Stimulated activated naive CD8-positive, alpha-beta T cell treated with anti-CD3 and anti-CD28 coated beads, Interleukin-15, Interleukin-2, amounts not matched to agents 100 U/mL and 50 U/mL, for 24 hours (primary cell): ENCODE measurements around the gene C1orf21.

Experiments
- ATAC-seq: fragments of 150-1000 bp; cut with Tn5 transposase; one replicate; pipeline ENCODE4 v1.10.0; 2021
- DNase-seq: peaks from one replicate; pipeline ENCODE4 v3.0.0; 2021

Gene C1orf21

GRCh38 chr1:184455786-184456185 is 69.0 kb downstream of the C1orf21 start:
- DNase-seq (no peak), ATAC-seq (no peak)

DNA sequence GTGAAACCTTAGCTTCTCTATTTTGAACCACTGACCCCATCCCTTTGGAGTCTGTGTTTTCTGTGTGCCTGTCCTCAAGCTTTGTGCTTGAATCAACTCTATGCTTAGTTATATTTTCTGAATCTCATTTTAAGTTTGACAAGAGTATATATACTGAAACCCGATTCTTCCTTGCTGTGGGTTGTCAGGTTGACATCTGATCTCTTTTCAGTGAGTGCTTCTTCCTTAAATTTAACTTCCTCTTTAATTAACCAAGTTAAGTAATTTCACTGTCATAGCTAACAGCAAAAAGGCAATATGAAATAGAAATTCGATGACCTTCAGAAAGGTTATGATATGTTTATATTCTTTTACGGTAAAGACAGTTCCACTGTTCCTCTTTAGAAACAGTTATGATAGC is 69.4 kb downstream of the C1orf21 start:
- no peak for DNase-seq
- no peak for ATAC-seq

DNA sequence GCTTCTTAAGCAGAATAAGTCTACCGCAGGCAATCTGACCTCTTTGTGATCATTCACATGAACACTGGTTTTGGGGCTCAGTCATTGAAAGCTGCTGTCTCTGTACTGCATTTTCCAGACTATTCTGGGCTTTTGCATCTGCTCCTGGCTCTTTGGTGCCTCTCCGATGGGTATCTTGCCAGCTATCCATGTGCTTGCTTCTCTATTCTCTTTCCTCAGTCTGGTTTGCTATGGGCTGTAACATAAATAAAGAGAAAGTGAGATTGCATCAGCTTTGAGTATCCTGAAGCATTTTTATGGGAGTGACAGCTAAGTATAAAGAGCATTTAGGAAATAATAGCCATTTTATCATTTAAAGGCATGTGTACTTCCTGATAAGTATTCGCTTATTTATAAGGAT is 70.7 kb downstream of the C1orf21 start:
- no peak for DNase-seq
- ATAC-seq, result no peak

GRCh38 chr1:184461321-184461720 is 74.5 kb downstream of the C1orf21 start:
- ATAC-seq (no peak), DNase-seq (no peak)

GRCh38 chr1:184462155-184462554 is 75.3 kb downstream of the C1orf21 start:
- ATAC-seq (no peak), DNase-seq (no peak)

DNA sequence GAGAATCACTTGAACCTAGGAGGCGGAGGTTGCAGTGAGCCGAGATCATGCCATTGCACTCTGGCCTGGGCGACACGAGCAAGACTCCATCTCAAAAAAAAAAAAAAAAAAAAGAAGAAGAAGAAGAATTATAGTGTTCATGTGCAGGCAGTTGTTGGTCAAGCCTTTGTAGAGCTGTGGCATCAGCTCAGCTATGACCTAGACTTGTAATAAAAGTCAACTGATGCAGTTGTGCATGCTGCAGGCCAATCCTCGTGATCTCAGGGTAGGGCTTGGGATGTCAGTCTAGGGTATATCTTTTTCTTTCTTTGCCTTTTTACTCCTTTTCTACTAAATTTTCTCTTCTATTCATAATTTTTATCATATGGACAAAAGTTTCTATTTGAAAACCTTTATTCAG is 76.2 kb downstream of the C1orf21 start:
- ATAC-seq (no peak), DNase-seq (no peak)

DNA sequence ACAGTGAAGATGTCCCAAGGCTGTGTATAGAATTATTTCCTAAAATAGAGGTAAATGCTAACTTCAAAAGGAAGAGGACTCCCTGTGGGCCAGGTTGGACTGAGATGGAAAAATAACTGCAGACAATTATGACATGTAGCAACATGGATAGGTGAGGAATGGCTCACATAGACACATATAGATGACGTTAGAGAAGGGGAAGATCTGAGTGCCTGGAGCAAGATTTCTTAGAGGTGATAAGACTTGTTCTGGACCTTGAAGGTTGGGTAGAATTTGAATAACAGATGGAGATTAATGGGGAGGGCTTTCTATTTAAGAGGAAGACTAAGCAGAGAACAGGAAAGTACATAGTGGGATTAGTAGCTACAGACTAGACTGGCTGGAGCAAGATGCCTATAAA is 76.9 kb downstream of the C1orf21 start:
- DNase-seq, result no peak
- ATAC-seq, result no peak

- ATAC-seq (no peak), DNase-seq (no peak)
These were observed 77.9 kb downstream of the C1orf21 start for GRCh38 chr1:184464757-184465156.

- no peak for DNase-seq
- no peak for ATAC-seq
These were observed 78.8 kb downstream of the C1orf21 start for GRCh38 chr1:184465489-184466146.

- no peak for ATAC-seq
These were observed 80.5 kb downstream of the C1orf21 start for GRCh38 chr1:184467295-184467694.

DNA sequence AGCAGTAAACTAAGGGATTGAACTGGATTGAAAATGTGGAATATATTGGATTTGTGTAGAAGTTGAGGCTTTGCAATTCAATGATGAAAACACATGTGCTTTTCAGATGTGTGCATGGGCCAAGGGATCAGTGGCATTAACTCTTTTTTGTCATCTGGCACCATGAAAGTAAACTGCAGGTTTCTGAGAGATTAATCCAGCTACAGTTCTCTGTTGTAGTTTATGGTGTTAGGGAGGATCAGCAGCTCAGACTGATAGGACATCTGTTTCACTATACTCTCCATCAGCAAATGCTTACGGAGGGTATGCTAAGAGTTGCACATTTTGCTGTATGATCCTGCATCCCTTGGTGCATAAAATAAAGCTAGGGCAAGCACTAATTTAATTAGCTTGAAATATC is 82.6 kb downstream of the C1orf21 start:
- ATAC-seq (no peak), DNase-seq (no peak)

More at GRCh38 chr1:184467295-184467694, 80.5 kb downstream of the C1orf21 start:
- no peak for DNase-seq

- ATAC-seq, result no peak
- DNase-seq, result no peak
These were observed 84.9 kb downstream of the C1orf21 start for GRCh38 chr1:184471686-184472085.

DNA sequence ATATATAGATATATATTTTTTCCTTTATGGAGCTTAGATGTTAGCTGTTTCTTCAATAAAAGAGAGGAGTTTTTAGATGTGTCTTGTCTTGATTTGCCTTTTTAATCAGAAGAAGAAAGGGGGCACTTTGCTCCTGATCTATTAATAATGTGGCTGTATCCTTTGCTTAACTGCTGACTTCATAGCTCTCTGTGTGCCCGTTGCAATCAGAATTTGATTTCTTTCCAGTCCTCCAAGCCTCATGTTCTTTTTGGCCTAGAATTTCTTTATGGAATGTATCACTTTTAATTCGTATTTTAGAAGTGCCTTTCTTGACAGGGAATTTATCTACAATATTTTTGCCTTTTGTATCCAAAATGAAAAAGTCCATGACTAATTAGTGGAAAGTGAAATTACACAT is 85.3 kb downstream of the C1orf21 start:
- ATAC-seq (no peak), DNase-seq (no peak)

DNA sequence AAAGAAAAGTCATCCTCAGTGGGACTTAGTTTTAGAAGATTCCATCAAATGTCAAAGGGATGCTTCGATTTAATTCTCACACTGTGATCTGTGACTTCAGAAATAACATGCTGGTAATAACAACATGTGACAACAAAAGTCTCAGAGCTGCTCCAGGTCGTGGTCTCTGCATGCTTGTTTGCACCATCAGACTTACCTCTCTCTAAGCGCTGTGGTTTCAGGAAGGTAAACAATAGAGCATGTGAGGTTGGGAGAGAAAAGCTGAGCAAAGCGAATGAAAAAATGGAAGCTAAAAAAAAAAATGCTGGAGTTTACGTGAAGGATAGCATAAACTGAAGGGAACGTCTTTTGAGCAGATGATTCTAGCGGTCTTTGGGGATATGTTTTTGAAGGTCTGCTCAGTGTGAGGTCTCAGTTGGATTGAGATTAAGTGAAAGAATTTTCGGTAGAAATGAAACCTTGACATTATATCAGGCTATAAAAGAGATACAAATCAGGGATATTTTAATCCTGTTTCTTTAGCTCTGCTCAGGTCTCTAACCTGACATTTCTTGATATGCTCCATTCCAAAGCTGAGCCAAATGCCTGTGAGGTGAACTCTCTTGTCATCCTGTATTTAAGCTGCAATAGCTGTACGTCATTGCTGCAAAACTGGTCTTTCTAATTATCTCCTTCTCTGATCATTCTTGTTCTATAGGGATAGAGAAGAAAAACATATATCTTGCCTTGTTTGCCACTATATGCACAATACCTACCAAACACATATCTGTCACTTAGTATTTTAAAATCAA is 86.5 kb downstream of the C1orf21 start:
- DNase-seq (no peak), ATAC-seq (no peak)

- ATAC-seq, result no peak
- no peak for DNase-seq
These were observed 89.4 kb downstream of the C1orf21 start for GRCh38 chr1:184476187-184476586.

DNA sequence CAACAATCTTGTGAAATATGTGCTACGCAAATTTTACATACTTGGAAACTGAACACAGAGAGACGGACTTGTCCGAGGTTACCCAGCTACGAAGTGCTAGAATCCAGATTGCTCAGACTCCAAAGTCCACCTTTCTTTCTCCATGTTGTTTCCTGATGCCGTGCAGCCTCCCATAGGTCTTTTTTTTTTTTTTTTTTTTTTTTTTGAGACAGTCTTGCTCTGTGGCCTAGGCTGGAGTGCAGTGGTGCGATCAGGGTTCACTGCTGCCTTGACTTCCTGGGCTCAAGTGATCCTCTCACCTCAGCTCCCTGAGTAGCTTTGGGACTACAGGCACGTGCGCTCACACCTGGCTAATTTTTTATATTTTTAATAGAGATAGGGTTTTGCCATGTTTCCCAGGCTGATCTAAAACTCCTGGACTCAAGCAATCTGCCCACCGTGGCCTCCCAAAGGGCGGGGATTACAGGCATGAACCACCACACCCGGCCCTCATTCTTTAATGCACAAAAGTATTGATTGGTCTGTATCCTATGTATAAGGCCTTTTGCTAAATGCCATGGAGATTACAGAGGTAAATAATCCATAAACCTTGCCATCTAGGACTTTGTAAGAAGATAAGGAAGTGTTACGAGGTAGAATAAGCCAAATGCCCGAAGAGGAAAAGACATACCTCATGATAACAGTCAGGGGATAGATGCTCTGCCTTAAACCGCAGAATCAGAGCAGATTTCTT is 92.8 kb downstream of the C1orf21 start:
- ATAC-seq (no peak), DNase-seq (no peak)

- ATAC-seq (no peak), DNase-seq (no peak)
These were observed 93.9 kb downstream of the C1orf21 start for GRCh38 chr1:184480736-184481135.

DNA sequence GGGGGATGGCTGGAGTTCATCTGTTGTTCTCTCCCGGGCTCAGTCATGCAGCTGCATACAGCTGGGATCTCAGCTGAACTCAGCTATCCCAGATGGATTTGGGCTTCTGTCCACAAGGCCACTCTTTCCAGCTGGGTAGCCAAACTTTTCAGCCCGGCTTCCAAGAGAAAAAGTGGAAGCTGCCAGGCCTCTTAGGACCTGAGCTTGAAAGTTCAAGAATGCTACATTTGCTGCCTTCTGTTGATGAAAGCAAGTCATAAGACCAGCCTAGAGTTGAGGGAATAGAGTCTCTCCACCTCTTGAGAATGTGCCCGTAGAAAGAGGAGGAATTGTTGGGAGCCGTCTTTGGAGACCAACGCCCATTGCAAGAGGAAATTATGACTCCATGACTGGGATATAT is 95.3 kb downstream of the C1orf21 start:
- no peak for DNase-seq
- no peak for ATAC-seq

DNA sequence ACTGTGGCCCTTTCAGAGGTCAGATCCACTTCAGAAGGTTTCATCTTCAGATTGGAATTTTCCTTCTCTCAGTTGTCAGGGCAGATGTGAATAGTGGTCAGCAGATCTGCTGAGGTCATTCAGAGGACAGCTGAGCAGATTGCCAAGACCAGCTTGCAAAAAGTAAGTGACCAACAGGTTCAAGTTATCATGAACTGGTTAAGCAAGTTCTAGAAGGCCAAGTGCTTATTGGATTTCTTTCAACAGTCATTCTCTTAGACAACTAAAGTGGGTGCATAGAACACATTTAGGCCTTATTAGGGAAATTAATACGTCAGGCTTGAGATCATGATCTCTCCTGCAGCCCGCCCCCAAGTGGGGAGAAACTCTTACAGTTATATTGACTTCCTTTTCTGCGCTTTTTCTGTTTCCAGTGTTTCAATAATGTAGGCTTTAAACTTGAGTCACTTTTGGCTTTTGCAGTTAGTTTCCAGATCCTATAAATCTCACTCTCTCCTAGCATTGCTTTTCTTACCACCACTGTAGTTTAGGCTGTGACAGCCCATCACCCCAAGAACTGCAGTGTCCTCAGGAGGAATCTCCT is 96.4 kb downstream of the C1orf21 start:
- no peak for ATAC-seq
- no peak for DNase-seq

GRCh38 chr1:184485751-184486723 is 99.2 kb downstream of the C1orf21 start:
- DNase-seq, result no peak
- ATAC-seq, result no peak

DNA sequence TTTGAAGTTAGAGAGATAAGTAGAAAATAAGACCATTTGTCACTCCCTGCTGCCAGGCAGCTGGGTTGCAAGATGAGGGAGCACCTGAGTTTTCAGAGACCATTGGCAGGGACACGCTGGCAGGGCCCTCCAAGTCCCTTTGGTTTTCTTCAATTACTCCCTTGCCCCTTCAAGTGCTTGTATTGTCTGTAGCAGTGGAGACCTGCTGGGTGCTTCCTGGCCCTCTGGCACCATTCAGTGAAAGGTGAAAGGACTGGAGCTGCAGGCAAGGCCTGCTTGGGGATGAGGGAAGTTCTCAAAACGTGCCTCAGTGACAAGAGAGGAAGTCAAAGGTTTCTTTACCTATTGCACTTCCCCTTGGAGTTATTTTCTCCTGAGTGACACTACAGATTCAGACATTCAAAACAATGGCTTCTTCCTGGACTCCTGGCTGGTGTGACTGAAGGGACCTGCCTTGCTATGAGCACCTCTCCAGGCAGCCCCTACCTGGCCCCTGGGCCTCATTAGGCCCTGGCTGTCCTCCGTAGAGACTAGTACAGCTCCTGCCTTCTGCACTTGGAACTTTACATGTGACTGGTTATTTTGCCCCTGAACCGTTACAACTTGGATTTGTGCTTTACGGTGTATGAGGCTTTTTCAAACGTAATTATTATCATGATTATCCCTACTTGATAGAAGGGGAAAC is 100.1 kb downstream of the C1orf21 start:
- DNase-seq, result no peak
- no peak for ATAC-seq
